Neural cell (in vitro differentiated cells): ENCODE results near the gene EPHA5. TPM values are rescaled to one million over a fixed set of nuclear protein-coding genes. Genes with fewer than 3 reads are reported as not detected.
"Not testable (repeated sequence)": the region's sequence is repeated elsewhere in the genome, so short reads cannot be mapped to it uniquely, and the experiment has no call there.

Experiments used
- H2AFZ ChIP-seq: fragments of 200-600, 300-800 bp; sonication (generic), shearing (Covaris generic); 2 replicates; pipeline ENCODE4 v1.6.0; 2014; ENCODE audit warnings: low read depth, mild to moderate bottlenecking, antibody characterized with exemption, low read length, moderate library complexity
- H3F3A ChIP-seq: fragments of 200-600 bp; shearing (Covaris generic); 2 replicates; pipeline ENCODE4 v1.6.1; 2016; ENCODE audit warnings: mild to moderate bottlenecking, moderate library complexity, mixed read lengths, antibody characterized with exemption, low read length; ENCODE audit not compliant: insufficient read depth, poor library complexity, severe bottlenecking
- H3K27ac ChIP-seq: fragments of 200-600, 300-800 bp; sonication (generic), shearing (Covaris generic); 2 replicates; pipeline ENCODE4 v1.5.1; 2014; ENCODE audit warnings: mild to moderate bottlenecking, low read length, moderate library complexity
- H3K27me3 ChIP-seq: fragments of 300-800, 200-600 bp; sonication (generic), shearing (Covaris generic); 2 replicates; pipeline ENCODE4 v1.6.0; 2014; ENCODE audit warnings: mild to moderate bottlenecking, low read depth, low read length, moderate library complexity; ENCODE audit not compliant: insufficient read depth
- H3K36me3 ChIP-seq: fragments of 300-800, 200-600 bp; sonication (generic), shearing (Covaris generic); 2 replicates; pipeline ENCODE4 v1.5.1; 2014; ENCODE audit warnings: mild to moderate bottlenecking, antibody characterized with exemption, low read length, moderate library complexity; ENCODE audit not compliant: insufficient read depth
- H3K4me2 ChIP-seq: fragments of 300-800, 200-600 bp; sonication (generic), shearing (Covaris generic); 2 replicates; pipeline ENCODE4 v1.6.0; 2014; ENCODE audit warnings: mild to moderate bottlenecking, low read length
- H3K4me3 ChIP-seq: fragments of 300-800, 200-600 bp; sonication (generic), shearing (Covaris generic); 2 replicates; pipeline ENCODE4 v1.5.1; 2014; ENCODE audit warnings: mild to moderate bottlenecking, low read length, moderate library complexity
- H3K79me2 ChIP-seq: fragments of 200-600 bp; shearing (Covaris generic); replicated peaks from 2 replicates; pipeline ENCODE4 v1.6.0; 2014; ENCODE audit warnings: mild to moderate bottlenecking, low read length, moderate library complexity; ENCODE audit not compliant: insufficient read depth
- H3K9ac ChIP-seq: fragments of 300-800, 200-600 bp; sonication (generic), shearing (Covaris generic); 2 replicates; pipeline ENCODE4 v1.6.1; 2016; ENCODE audit warnings: mild to moderate bottlenecking, low read length, mixed read lengths
- H3K9me2 ChIP-seq: fragments of 200-600 bp; shearing (Covaris generic); 2 replicates; pipeline ENCODE4 v1.6.1; 2016; ENCODE audit warnings: mild to moderate bottlenecking, low read length, mixed read lengths; ENCODE audit not compliant: insufficient read depth
- H3K9me3 ChIP-seq: fragments of 200-600, 300-800 bp; sonication (generic), shearing (Covaris generic); 2 replicates; pipeline ENCODE4 v1.6.1; 2016; ENCODE audit warnings: mild to moderate bottlenecking, mixed run types, low read length, moderate library complexity, mixed read lengths
- H4K20me1 ChIP-seq: fragments of 200-600 bp; shearing (Covaris generic); 2 replicates; pipeline ENCODE4 v1.6.1; 2016; ENCODE audit warnings: mild to moderate bottlenecking, mixed run types; ENCODE audit not compliant: insufficient read depth
- EP300 ChIP-seq: fragments of 450-650 bp; conservative IDR thresholded peaks from 2 replicates; pipeline ENCODE4 v1.6.1; 2014; ENCODE audit warnings: antibody characterized with exemption, mild to moderate bottlenecking, moderate library complexity; ENCODE audit not compliant: poor library complexity, severe bottlenecking
- EZH2 ChIP-seq: fragments of 200-600, 300-800 bp; shearing (Covaris generic), sonication (generic); IDR thresholded peaks from 2 replicates; pipeline ENCODE4 v1.6.1; 2014; ENCODE audit warnings: antibody characterized with exemption, low read length, borderline replicate concordance, mild to moderate bottlenecking; ENCODE audit not compliant: insufficient read depth, poor library complexity, severe bottlenecking
- MXI1 ChIP-seq: fragments of 450-650 bp; conservative IDR thresholded peaks from 2 replicates; pipeline ENCODE4 v1.6.1; 2014; ENCODE audit warnings: antibody characterized with exemption, mild to moderate bottlenecking; ENCODE audit not compliant: poor library complexity, severe bottlenecking
- POLR2AphosphoS5 ChIP-seq: IDR thresholded peaks from 2 replicates; pipeline ENCODE4 v1.6.1; 2012
- RAD21 ChIP-seq: fragments of 450-650 bp; conservative IDR thresholded peaks from 2 replicates; pipeline ENCODE4 v1.6.1; 2014; ENCODE audit warnings: antibody characterized with exemption, mild to moderate bottlenecking, moderate library complexity
- SMC3 ChIP-seq: fragments of 450-650 bp; conservative IDR thresholded peaks from 2 replicates; pipeline ENCODE4 v1.6.1; 2014; ENCODE audit warnings: antibody characterized with exemption, mild to moderate bottlenecking, moderate library complexity; ENCODE audit not compliant: poor library complexity
- TAF1 ChIP-seq: IDR thresholded peaks from 2 replicates; pipeline ENCODE4 v1.6.1; 2012; ENCODE audit warnings: low read depth
- polyA plus RNA-seq: library from polyadenylated mRNA; depleted of rRNA; stranded (reverse); fragments of >200 nt; gene quantifications from 2 replicates; pipeline ENCODE4 v1.2.3, GENCODE V29; 2014
- TF ChIP-seq, protein P1 (sequence below): fragments of 450-650 bp; IDR thresholded peaks from 2 replicates; pipeline ENCODE4 v1.5.1; 2014; ENCODE audit warnings: antibody characterized with exemption, mild to moderate bottlenecking, moderate library complexity; ENCODE audit not compliant: poor library complexity, severe bottlenecking
- TF ChIP-seq, protein P2 (sequence below): IDR thresholded peaks from 2 replicates; pipeline ENCODE4 v1.6.1; 2012; ENCODE audit warnings: borderline replicate concordance

The EPHA5 gene
- polyA plus RNA-seq, 1 donor from 2014 or later = 4.3 TPM

DNA sequence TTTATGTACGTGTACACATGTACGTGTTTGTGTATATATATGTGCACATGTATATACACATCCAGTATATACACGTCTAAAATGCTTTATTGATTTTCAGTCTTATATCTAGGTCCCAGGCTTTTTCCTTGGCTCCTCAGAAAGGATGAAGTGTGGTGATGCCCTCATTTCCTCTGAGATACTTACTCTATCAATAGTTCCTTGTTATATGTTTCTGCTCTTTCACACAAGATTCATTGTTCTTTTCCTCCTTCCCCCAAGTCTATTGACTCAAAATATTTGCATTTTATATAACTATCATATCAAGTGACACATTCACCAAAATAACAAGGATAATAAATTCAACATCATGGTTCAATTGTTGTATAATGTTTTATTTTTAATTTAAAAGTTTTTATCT, 359.2 kb downstream of the EPHA5 start:
- Histone ChIP-seq H3K9ac (no peak overlapping the region), H3K79me2 (no peaks in the 10 kb centered on the region), H3K27me3 (no peaks in the 10 kb centered on the region), H3K27ac (no peak overlapping the region), H3K4me2 (no peak overlapping the region), H3K4me3 (no peak overlapping the region), H3K9me2 (no peaks in the 10 kb centered on the region), H4K20me1 (no peaks in the 10 kb centered on the region), H3F3A (no peaks in the 10 kb centered on the region), H3K9me3 (no peaks in the 10 kb centered on the region), H3K36me3 (no peaks in the 10 kb centered on the region), H2AFZ (no peak overlapping the region)
- TF ChIP-seq TAF1 (no peak), MXI1 (no peak), EZH2 (no peak), EP300 (no peak), RAD21 (no peak), SMC3 (no peak), POLR2AphosphoS5 (no peak)
- TF ChIP-seq, protein P1, sequence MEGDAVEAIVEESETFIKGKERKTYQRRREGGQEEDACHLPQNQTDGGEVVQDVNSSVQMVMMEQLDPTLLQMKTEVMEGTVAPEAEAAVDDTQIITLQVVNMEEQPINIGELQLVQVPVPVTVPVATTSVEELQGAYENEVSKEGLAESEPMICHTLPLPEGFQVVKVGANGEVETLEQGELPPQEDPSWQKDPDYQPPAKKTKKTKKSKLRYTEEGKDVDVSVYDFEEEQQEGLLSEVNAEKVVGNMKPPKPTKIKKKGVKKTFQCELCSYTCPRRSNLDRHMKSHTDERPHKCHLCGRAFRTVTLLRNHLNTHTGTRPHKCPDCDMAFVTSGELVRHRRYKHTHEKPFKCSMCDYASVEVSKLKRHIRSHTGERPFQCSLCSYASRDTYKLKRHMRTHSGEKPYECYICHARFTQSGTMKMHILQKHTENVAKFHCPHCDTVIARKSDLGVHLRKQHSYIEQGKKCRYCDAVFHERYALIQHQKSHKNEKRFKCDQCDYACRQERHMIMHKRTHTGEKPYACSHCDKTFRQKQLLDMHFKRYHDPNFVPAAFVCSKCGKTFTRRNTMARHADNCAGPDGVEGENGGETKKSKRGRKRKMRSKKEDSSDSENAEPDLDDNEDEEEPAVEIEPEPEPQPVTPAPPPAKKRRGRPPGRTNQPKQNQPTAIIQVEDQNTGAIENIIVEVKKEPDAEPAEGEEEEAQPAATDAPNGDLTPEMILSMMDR = no peak
- TF ChIP-seq, protein P2, sequence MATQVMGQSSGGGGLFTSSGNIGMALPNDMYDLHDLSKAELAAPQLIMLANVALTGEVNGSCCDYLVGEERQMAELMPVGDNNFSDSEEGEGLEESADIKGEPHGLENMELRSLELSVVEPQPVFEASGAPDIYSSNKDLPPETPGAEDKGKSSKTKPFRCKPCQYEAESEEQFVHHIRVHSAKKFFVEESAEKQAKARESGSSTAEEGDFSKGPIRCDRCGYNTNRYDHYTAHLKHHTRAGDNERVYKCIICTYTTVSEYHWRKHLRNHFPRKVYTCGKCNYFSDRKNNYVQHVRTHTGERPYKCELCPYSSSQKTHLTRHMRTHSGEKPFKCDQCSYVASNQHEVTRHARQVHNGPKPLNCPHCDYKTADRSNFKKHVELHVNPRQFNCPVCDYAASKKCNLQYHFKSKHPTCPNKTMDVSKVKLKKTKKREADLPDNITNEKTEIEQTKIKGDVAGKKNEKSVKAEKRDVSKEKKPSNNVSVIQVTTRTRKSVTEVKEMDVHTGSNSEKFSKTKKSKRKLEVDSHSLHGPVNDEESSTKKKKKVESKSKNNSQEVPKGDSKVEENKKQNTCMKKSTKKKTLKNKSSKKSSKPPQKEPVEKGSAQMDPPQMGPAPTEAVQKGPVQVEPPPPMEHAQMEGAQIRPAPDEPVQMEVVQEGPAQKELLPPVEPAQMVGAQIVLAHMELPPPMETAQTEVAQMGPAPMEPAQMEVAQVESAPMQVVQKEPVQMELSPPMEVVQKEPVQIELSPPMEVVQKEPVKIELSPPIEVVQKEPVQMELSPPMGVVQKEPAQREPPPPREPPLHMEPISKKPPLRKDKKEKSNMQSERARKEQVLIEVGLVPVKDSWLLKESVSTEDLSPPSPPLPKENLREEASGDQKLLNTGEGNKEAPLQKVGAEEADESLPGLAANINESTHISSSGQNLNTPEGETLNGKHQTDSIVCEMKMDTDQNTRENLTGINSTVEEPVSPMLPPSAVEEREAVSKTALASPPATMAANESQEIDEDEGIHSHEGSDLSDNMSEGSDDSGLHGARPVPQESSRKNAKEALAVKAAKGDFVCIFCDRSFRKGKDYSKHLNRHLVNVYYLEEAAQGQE = no peak

DNA sequence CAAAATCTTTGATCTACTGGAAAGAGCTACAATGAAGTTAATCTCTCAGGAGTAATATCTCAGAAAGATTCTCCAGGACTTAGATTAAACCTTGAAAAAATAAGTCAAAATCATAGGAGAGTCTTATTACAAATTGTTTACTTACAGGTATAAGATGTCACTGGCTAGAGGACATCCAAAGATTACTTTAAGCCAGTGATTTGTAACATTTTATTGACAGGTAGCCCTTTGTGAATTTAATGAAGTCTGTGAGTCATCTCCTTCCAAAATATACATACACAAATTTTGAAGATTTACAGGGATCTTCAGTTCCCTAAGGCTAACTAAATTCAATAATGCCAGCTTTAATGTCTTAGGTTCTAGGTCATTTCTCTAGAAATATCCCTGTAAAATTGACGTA, 359.7 kb downstream of the EPHA5 start:
- no peak overlapping the region for H2AFZ ChIP-seq
- no peaks in the 10 kb centered on the region for H4K20me1 ChIP-seq
- H3K9ac ChIP-seq = no peak overlapping the region

DNA sequence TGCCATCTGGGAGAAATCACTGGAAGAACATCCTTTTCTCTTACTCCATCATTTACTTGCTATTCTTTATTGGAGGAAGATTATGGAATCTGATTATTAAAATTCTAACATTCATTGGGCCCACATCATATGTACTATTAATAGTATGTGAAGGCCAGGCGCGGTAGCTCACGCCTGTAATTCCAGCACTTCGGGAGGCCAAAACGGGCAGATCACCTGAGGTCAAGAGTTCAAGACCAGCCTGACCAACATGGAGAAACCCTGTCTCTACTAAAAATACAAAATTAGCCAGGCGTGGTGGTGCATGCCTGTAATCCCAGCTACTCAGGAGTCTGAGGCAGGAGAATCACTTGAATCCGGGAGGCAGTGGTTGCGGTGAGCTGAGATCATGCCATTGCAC, 361.7 kb downstream of the EPHA5 start:
- not testable (repeated sequence) for H3K36me3 ChIP-seq, H2AFZ ChIP-seq, H3K27ac ChIP-seq, H3K4me3 ChIP-seq, H3K9me2 ChIP-seq, H3K79me2 ChIP-seq, H3F3A ChIP-seq, H3K9ac ChIP-seq, H3K9me3 ChIP-seq, H3K4me2 ChIP-seq, H3K27me3 ChIP-seq, H4K20me1 ChIP-seq

More for the DNA sequence above, 359.7 kb downstream of the EPHA5 start:
- no peak overlapping the region for H3K4me3 ChIP-seq
- no peaks in the 10 kb centered on the region for H3K36me3 ChIP-seq
- H3F3A ChIP-seq = no peaks in the 10 kb centered on the region
- TF ChIP-seq POLR2AphosphoS5 (no peak), EP300 (no peak)
- TF ChIP-seq, protein P2 = no peak
- H3K9me3 ChIP-seq = no peaks in the 10 kb centered on the region
- no peak overlapping the region for H3K27ac ChIP-seq
- no peak overlapping the region for H3K4me2 ChIP-seq
- no peaks in the 10 kb centered on the region for H3K9me2 ChIP-seq
- no peaks in the 10 kb centered on the region for H3K79me2 ChIP-seq
- no peaks in the 10 kb centered on the region for H3K27me3 ChIP-seq
